RCC 7860 (cell line): ENCODE results near the gene ZNF488.
A peak's percentile ranks its signal among the peaks of the same experiment; 100 is the strongest.

ENCODE experiments used
- DNase-seq: peaks from one replicate; pipeline ENCODE4 v3.0.0-alpha.2; 2015; ENCODE audit warnings: low spot score
- FAIRE-seq: peaks from 2 replicates; lab custom pipeline; 2012; peaks lifted over from hg19 to GRCh38; lab: Jason Lieb, UNC

The ZNF488 gene

DNA sequence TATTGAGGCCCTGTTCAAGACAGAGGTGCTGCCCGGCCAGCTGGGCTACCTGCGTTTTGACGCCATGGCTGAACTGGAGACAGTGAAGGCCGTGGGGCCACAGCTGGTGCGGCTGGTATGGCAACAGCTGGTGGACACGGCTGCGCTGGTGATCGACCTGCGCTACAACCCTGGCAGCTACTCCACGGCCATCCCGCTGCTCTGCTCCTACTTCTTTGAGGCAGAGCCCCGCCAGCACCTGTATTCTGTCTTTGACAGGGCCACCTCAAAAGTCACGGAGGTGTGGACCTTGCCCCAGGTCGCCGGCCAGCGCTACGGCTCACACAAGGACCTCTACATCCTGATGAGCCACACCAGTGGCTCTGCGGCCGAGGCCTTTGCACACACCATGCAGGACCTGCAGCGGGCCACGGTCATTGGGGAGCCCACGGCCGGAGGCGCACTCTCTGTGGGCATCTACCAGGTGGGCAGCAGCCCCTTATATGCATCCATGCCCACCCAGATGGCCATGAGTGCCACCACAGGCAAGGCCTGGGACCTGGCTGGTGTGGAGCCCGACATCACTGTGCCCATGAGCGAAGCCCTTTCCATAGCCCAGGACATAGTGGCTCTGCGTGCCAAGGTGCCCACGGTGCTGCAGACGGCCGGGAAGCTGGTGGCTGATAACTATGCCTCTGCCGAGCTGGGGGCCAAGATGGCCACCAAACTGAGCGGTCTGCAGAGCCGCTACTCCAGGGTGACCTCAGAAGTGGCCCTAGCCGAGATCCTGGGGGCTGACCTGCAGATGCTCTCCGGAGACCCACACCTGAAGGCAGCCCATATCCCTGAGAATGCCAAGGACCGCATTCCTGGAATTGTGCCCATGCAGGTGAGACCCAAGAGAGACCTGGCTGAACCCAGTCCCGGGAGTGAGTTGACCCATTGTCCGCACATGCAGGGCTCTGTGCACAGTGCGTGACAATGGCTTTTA, 33.1 kb downstream of the ZNF488 start:
- no peak for FAIRE-seq
- no peak for DNase-seq

DNA sequence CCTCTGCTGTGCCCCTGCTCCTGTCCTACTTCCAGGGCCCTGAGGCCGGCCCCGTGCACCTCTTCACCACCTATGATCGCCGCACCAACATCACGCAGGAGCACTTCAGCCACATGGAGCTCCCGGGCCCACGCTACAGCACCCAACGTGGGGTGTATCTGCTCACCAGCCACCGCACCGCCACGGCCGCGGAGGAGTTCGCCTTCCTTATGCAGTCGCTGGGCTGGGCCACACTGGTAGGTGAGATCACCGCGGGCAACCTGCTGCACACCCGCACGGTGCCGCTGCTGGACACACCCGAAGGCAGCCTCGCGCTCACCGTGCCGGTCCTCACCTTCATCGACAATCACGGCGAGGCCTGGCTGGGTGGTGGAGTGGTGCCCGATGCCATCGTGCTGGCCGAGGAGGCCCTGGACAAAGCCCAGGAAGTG, 34.1 kb downstream of the ZNF488 start:
- FAIRE-seq: no peak
- no peak for DNase-seq

DNA sequence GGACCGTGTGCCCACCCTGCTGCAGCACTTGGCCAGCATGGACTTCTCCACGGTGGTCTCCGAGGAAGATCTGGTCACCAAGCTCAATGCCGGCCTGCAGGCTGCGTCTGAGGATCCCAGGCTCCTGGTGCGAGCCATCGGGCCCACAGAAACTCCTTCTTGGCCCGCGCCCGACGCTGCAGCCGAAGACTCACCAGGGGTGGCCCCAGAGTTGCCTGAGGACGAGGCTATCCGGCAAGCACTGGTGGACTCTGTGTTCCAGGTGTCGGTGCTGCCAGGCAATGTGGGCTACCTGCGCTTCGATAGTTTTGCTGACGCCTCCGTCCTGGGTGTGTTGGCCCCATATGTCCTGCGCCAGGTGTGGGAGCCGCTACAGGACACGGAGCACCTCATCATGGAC, 34.6 kb downstream of the ZNF488 start:
- FAIRE-seq: no peak
- DNase-seq: no peak

DNA sequence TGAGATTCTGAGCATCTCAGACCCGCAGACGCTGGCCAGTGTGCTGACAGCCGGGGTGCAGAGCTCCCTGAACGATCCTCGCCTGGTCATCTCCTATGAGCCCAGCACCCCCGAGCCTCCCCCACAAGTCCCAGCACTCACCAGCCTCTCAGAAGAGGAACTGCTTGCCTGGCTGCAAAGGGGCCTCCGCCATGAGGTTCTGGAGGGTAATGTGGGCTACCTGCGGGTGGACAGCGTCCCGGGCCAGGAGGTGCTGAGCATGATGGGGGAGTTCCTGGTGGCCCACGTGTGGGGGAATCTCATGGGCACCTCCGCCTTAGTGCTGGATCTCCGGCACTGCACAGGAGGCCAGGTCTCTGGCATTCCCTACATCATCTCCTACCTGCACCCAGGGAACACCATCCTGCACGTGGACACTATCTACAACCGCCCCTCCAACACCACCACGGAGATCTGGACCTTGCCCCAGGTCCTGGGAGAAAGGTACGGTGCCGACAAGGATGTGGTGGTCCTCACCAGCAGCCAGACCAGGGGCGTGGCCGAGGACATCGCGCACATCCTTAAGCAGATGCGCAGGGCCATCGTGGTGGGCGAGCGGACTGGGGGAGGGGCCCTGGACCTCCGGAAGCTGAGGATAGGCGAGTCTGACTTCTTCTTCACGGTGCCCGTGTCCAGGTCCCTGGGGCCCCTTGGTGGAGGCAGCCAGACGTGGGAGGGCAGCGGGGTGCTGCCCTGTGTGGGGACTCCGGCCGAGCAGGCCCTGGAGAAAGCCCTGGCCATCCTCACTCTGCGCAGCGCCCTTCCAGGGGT, 35.2 kb downstream of the ZNF488 start:
- DNase-seq (no peak), FAIRE-seq (no peak)

DNA sequence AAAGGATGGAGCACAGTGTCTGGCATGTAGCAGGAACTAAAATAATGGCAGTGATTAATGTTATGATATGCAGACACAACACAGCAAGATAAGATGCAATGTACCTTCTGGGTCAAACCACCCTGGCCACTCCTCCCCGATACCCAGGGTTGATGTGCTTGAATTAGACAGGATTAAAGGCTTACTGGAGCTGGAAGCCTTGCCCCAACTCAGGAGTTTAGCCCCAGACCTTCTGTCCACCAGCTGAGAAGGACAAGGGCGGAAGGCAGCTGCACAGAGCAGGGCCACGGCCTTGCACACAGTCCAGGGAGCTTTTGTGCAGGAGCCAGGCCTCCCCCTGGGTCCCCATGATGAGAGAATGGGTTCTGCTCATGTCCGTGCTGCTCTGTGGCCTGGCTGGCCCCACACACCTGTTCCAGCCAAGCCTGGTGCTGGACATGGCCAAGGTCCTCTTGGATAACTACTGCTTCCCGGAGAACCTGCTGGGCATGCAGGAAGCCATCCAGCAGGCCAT, 35.9 kb downstream of the ZNF488 start, which contains the start of gene RBP3:
TSS of gene RBP3 (plus strand) at position 226 of the 514 bp plus-strand sequence. CDS start at position 348, 122 bp downstream.
- FAIRE-seq: no peak
- no peak for DNase-seq

DNA sequence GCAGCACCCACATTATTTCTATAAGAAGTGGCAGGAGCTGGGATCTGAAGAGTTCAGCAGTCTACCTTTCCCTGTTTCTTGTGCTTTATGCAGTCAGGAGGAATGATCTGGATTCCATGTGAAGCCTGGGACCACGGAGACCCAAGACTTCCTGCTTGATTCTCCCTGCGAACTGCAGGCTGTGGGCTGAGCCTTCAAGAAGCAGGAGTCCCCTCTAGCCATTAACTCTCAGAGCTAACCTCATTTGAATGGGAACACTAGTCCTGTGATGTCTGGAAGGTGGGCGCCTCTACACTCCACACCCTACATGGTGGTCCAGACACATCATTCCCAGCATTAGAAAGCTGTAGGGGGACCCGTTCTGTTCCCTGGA, 36.8 kb downstream of the ZNF488 start:
- DNase-seq (no peak), FAIRE-seq (no peak)

DNA sequence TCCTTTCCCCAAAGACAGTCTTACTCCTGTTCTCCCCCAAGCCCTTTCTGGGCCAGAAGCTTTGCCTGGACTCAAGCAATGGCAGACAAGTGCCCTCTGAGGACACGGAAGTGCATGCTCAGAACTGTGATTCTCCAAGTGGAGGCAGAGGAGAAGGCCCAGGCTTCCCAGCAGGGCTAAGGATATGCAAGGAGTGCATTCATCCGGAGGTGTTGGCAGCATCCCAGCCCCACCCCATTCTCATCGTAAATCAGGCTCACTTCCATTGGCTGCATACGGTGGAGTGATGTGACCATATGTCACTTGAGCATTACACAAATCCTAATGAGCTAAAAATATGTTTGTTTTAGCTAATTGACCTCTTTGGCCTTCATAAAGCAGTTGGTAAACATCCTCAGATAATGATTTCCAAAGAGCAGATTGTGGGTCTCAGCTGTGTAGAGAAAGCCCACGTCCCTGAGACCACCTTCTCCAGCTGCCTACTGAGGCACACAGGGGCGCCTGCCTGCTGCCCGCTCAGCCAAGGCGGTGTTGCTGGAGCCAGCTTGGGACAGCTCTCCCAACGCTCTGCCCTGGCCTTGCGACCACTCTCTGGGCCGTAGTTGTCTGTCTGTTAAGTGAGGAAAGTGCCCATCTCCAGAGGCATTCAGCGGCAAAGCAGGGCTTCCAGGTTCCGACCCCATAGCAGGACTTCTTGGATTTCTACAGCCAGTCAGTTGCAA, 37.4 kb downstream of the ZNF488 start:
- DNase-seq: no peak
- no peak for FAIRE-seq

DNA sequence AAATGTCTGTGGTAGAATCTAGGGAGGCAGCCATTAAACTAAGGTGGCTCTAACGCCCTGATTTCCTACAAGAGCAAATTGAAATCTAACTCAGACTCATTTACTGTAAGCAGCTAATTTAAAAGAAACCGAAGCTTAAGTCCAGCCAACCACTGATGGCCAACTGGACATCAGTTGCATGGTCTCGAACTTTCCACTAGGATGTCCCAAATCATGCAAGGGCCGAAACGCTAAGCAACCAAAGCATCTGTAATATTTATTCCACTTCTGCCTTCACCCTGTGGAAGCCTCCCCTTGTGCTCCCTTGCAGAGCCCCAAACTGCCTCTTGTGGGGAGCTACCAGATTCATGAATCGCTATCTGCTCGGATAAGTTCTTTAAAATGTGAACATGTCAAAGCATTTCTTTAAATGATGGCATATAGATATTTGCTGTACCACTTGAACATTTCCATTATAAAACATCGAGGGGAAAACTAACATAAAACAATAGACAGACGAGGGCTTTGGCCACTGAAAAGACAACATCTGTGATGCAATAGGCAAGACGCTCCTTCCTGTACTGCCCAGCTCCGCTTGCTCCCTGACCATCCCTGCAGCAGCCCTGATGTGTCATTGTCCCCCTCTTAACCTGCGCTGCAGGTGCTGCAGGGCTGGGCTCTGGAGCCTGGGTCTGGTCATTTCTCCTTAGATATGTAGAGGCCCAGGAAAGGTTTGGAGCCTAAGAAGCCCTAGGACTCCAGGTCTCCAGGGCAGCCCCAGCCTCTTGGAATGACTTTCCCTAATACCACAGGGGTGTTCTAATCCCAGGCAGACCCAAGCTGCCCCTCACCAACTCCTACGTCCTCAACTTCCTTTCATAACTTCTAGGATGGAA, 38.9 kb downstream of the ZNF488 start:
- DNase-seq: no peak
- FAIRE-seq: no peak

DNA sequence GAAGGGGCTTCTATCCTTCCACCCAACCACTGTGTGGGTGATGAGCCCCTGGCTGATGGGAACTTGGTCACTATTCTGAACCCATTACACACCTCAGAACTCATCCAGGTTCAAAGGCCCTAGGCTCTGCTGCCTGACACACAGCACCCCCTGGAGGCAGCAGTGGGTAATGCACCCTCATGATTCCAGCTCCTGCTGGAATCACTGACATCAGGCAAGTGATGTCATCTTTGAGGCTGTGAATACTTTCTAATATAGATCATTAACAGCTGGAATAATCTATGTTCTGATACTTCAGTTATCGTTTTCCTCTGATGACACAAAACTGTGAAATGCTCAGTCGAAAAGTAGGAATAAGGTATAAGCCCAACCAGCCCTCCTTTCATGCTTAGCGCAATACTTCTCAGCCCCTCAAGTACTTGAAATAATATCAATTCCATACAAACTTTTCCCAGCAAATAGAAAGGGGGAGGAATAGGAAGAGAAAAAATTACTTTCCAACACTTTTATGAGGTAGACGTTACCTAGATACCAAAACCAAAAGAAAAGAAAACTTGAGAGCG, 43.4 kb downstream of the ZNF488 start:
- no peak for FAIRE-seq
- peak; percentile 19 for DNase-seq

DNA sequence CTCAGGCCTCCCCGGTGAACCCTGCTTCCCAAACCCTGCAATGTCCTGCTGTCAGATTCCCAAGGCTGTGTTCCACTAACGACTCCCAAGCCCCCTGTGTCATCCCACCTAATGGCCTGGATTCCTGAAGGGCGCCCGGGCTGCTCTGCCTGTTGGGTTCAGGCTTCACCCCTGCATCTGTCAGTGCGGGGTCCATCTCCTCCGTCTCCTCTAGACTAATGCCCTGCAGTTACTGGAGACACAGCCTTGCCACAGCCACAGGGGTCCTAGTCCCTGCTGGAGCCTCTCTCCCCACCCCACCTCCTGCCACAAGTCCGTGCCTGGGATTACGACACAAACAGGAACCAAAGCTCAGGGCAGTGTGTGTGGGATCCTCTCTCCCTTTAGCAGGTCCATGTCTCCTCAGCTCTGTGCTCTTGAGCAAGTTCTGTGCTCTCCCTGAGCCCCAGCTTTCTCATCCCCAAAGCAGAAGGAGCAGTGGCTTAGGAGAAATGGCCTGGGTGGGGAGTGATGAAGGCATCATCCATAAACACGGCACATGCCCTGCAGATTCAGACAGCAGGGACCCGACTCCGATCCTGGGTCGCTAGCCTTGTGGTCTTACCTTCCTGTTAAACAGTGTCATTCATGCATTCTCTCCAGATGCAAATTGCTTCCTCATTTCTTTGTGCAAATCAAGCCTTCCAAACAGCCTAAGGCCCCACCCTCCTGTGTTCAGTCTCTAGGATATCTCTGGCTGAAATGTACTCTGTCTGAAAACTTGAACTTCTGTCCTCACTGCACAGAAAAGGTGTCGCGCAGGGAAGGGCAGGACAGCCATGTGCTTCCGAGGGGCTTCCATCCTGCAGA, 44.1 kb downstream of the ZNF488 start:
- FAIRE-seq (no peak), DNase-seq (no peak)

DNA sequence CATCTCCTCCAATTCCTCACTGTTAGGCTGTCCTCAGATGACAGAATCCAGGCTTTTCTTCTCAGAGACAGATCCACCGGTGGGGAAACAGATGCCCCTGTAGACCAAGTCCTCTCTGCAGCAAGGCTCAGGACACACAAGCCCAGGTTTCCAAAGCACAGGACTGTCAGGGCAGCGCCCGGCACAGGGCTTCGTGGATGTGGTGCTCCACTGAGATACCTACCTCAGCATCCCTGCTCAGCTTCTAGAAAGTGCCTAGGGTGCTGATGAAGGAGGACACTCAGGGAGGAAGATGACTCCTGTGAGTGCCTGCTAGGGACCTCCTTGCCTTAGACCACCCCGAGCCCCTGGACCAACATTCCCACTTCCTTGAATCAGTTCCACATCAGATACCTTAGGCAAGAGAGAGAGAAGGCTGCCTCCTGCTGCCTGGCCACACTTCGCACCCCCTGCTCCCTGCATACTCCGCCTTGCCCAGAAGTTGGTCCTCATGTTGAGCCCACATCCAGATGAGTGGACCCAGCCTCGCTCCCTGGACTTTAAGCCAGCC, 44.8 kb downstream of the ZNF488 start:
- no peak for DNase-seq
- no peak for FAIRE-seq

DNA sequence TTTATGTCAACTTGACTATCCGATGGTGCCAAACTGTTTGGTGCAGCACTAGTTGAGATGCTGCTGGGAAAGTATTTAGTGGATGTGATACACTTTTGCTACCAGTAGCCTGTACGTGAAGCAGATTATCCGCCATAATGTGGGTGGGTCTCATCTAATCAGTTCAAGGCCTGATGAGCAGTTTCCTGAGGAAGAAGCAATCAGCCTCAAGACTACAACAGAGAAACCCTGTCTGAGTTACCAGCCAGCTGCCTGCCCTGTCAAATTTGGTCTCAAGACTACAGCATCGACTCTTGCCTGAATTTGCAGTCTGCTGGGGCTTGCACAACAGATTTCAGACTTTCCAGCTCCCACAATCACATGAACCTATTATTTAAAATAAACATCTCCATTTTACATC, 46.8 kb downstream of the ZNF488 start:
- no peak for FAIRE-seq
- DNase-seq: no peak

DNA sequence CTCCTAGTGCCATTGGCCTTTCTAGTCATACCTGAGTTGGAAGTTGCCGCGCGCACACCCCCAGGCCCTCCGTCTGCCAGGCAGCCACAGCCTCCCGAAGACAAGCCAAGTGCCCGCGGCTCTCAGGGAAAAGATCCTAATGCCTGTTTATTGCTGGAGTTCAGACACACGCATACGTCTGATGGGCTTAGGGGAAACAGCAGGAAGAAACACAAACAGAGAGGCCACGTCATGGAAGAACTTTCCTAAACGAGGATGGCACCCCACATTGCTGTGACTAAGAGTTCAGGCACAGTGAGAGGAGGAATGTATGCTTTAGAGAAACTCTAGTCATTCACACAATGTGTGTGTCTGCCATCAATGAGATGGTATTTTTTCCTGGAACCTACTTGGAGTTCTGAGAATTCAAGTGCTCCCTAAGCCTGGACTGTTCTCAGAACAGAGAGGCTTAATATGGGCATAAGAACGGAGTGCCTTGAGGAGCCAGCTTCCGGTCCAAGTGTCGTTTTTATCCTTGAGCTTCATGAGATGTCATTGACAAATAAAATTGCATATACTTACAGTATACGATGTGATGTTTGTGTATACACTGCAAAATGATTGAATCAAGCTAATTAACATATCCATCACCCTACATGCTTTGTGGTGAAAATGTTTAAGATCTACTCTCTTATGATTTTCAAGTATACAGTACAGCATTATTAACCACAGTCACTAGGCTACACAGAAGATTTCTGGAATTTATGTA, 47.5 kb downstream of the ZNF488 start:
- DNase-seq (peak; percentile 23), FAIRE-seq (no peak)

DNA sequence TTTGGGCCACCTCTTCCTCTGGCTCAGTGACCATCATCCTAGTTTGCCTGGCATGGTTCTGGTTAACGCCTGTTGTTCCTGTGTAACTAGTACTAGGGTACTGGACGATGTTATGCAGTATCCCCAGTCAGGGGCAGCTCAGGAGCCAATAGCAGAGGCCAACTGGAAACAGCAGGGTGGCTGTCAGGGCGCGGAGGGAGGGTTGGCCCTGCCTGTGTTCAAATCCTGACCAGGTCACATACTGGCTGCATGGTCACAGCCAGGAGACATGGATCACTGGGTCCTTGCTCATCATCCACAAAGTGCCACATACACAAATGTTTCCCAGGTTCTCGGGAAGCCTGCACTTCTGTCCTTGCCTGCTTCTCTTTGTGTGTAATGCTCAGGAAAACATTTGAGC, 48.2 kb downstream of the ZNF488 start:
- DNase-seq (no peak), FAIRE-seq (no peak)

DNA sequence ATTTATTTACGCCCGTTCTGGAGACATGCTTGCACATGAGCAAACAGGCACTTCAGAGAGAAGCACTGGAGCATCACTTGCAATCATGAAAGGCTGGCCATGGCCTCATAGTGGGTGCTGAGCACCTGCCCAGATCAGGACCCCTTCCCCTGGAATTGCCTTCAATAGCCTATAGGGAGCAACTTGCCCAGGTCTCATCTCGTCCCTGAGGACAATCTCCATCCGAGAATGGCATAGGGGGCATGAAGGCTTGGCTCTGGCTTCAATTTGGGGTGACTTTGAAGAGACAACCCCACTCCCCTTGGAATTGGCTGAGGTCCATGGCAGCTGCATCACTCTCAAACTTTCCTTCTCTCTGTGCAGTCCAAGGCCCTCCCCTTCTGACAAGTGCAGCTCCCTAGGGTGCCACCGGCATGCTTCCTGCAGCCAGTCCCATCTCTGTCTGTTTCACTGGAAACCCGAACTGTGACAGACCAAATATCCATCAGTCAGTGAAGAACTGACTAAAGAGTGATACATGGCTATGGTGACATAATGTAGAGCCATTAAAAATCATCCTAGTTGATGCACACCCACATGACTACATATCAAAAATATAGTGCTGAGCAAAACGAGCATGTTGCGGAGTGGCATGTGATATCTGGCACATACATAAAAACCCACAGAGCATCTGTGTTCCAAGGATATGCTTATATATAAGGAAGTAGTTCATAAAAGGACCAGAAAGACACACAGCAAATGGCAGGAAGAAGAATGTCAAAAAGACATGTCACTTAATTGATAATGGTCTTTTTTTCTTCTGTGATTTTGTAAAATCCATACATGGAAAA, 49.4 kb downstream of the ZNF488 start:
- FAIRE-seq: no peak
- DNase-seq: no peak

DNA sequence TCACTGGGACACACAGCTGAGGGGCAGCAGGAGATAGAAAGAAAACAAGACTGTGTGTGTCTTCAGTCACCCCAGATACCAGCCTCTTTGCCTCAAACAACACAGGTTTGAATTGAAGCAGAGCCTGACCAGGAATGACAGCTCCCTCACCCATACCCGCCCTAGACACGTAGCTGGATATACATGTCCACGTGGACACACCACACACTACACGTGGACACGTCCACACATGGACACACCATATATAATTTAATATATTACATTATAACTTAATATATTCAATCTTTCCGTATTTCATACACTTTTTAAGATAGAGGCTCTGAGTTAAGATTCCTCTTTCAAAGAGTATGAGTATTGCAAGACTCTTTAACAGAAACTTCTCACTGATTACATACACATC, 50.6 kb downstream of the ZNF488 start:
- FAIRE-seq: no peak
- DNase-seq: no peak

DNA sequence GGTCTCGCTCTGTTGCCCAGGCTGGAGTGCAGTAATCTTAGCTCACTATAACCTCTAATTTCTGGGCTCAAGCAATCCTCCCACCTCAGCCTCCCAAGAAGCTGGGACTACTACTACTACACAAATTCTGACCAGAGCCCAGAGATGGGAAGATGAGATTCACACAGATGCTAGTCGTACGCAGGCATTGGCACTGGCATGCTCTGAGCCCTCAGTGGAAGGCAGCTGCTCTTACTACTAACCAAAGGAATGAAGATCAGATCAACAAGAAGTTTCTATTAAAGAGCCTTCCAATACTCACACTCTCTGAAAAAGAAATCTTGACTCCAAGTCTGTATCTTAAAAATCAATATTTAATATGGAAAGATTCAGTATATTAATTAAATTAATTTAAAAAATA, 51.1 kb downstream of the ZNF488 start:
- DNase-seq (no peak), FAIRE-seq (no peak)
